ENCODE results near the gene TMEM119. TPM values are rescaled to one million over a fixed set of nuclear protein-coding genes. Genes with fewer than 3 reads are reported as not detected.
"Not testable (repeated sequence)": the region's sequence is repeated elsewhere in the genome, so short reads cannot be mapped to it uniquely, and the experiment has no call there.

Gene TMEM119
- total RNA-seq, 1 experiment from 2014 or later, result not detected

- TF ChIP-seq CTCF (IDR thresholded peaks at IDR 0.05; ENCODE audit: unreplicated experiment), result no peak
- CTCF ChIA-PET, result no interaction called here
- Mint-ChIP-seq H3K9me3 (ENCODE audit: low read depth, unreplicated experiment) (no peaks in the 10 kb centered on the region), H3K4me1 (ENCODE audit: low read depth, unreplicated experiment) (no peaks in the 10 kb centered on the region), H3K27me3 (ENCODE audit: unreplicated experiment) (peaks cover 47% of the 10 kb centered on the region), H3K36me3 (ENCODE audit: insufficient read depth, unreplicated experiment) (no peaks in the 10 kb centered on the region), H3K27ac (ENCODE audit: unreplicated experiment) (no peak overlapping the region), H3K4me3 (ENCODE audit: low read depth, unreplicated experiment) (no peak overlapping the region)
- no TSS peak for BruUV-seq (replicated peaks)
- no peak for DNase-seq
- intact Hi-C loops (cut with micrococcal nuclease; ENCODE audit: unreplicated experiment), result no loop called here
Observed at GRCh38 chr12:108592033-108592909, 5.6 kb downstream of the TMEM119 start.

GRCh38 chr12:108591267-108591980 lies 6.5 kb downstream of the TMEM119 start:
- no peak overlapping the region for H3K27ac Mint-ChIP-seq (ENCODE audit: unreplicated experiment)
- CTCF ChIA-PET, result no interaction called here
- H3K4me1 Mint-ChIP-seq (ENCODE audit: low read depth, unreplicated experiment), result no peaks in the 10 kb centered on the region
- intact Hi-C loops (cut with micrococcal nuclease; ENCODE audit: unreplicated experiment), result no loop called here
- no peak overlapping the region for H3K4me3 Mint-ChIP-seq (ENCODE audit: low read depth, unreplicated experiment)
- H3K9me3 Mint-ChIP-seq (ENCODE audit: low read depth, unreplicated experiment), result no peaks in the 10 kb centered on the region
- no peak for TF ChIP-seq CTCF (IDR thresholded peaks at IDR 0.05; ENCODE audit: unreplicated experiment)
- no TSS peak for BruUV-seq (replicated peaks)
- no peak for DNase-seq
- H3K36me3 Mint-ChIP-seq (ENCODE audit: insufficient read depth, unreplicated experiment), result no peaks in the 10 kb centered on the region
- peaks cover 46% of the 10 kb centered on the region for H3K27me3 Mint-ChIP-seq (ENCODE audit: unreplicated experiment)

- BruUV-seq (replicated peaks); H3K27ac Mint-ChIP-seq (ENCODE audit: unreplicated experiment); intact Hi-C loops (cut with micrococcal nuclease; ENCODE audit: unreplicated experiment); H3K4me1 Mint-ChIP-seq (ENCODE audit: low read depth, unreplicated experiment); H3K36me3 Mint-ChIP-seq (ENCODE audit: insufficient read depth, unreplicated experiment); H3K4me3 Mint-ChIP-seq (ENCODE audit: low read depth, unreplicated experiment); DNase-seq; H3K9me3 Mint-ChIP-seq (ENCODE audit: low read depth, unreplicated experiment): not testable (repeated sequence)
- CTCF ChIA-PET, result interaction anchor here (0.6 kb wide), 1 partner anchor 846 kb away, joined by 3 read pairs; no protein-coding TSS in a partner anchor
- peaks cover 55% of the 10 kb centered on the region for H3K27me3 Mint-ChIP-seq (ENCODE audit: unreplicated experiment)
Observed at GRCh38 chr12:108590463-108590862, 7.4 kb downstream of the TMEM119 start.

- CTCF ChIA-PET, result interaction anchor here (0.7 kb wide), 1 partner anchor 826 kb away, joined by 3 read pairs; no protein-coding TSS in a partner anchor
- H3K9me3 Mint-ChIP-seq (ENCODE audit: low read depth, unreplicated experiment), result no peaks in the 10 kb centered on the region
- no peaks in the 10 kb centered on the region for H3K4me1 Mint-ChIP-seq (ENCODE audit: low read depth, unreplicated experiment)
- intact Hi-C loops (cut with micrococcal nuclease; ENCODE audit: unreplicated experiment), result no loop called here
- H3K27me3 Mint-ChIP-seq (ENCODE audit: unreplicated experiment), result peaks cover 61% of the 10 kb centered on the region
- H3K36me3 Mint-ChIP-seq (ENCODE audit: insufficient read depth, unreplicated experiment), result no peaks in the 10 kb centered on the region
- BruUV-seq (replicated peaks), result no TSS peak
- no peak overlapping the region for H3K27ac Mint-ChIP-seq (ENCODE audit: unreplicated experiment)
- DNase-seq, result no peak
- TF ChIP-seq CTCF (IDR thresholded peaks at IDR 0.05; ENCODE audit: unreplicated experiment), result no peak
- H3K4me3 Mint-ChIP-seq (ENCODE audit: low read depth, unreplicated experiment), result no peak overlapping the region
Observed at GRCh38 chr12:108589840-108590229, 8.0 kb downstream of the TMEM119 start.

Data from Calu3 (cell line).